GM04504 (cell line): ENCODE measurements around the gene BMPR1A.
A peak's percentile ranks its signal among the peaks of the same experiment; 100 is the strongest.

Source experiments
- DNase-seq: peaks from one replicate; pipeline ENCODE4 v3.0.0-alpha.2; 2012; ENCODE audit warnings: low read depth

BMPR1A gene

GRCh38 chr10:86803156-86803555, 46.7 kb downstream of the BMPR1A start:
- no peak for DNase-seq

- DNase-seq = no peak
These were observed 48.4 kb downstream of the BMPR1A start for GRCh38 chr10:86804805-86805204.

- DNase-seq = peak; percentile 34
These were observed 56.7 kb downstream of the BMPR1A start for GRCh38 chr10:86813101-86813500.

GRCh38 chr10:86813982-86814381, 57.6 kb downstream of the BMPR1A start:
- no peak for DNase-seq

- DNase-seq = peak; percentile 30
These were observed 58.7 kb downstream of the BMPR1A start for GRCh38 chr10:86815035-86815617.

- no peak for DNase-seq
These were observed 59.2 kb downstream of the BMPR1A start for GRCh38 chr10:86815640-86816039.

- DNase-seq = no peak
These were observed 60.8 kb downstream of the BMPR1A start for GRCh38 chr10:86817246-86817645.

GRCh38 chr10:86819567-86819966, 63.1 kb downstream of the BMPR1A start:
- no peak for DNase-seq

- no peak for DNase-seq
These were observed 64.1 kb downstream of the BMPR1A start for GRCh38 chr10:86820509-86820908.

- DNase-seq = no peak
These were observed 65.1 kb downstream of the BMPR1A start for GRCh38 chr10:86821388-86821999.

GRCh38 chr10:86823565-86823964, 67.1 kb downstream of the BMPR1A start:
- DNase-seq = no peak

- no peak for DNase-seq
These were observed 67.7 kb downstream of the BMPR1A start for GRCh38 chr10:86824151-86824550.

GRCh38 chr10:86825366-86825765, 68.9 kb downstream of the BMPR1A start:
- no peak for DNase-seq

- no peak for DNase-seq
These were observed 71.2 kb downstream of the BMPR1A start for GRCh38 chr10:86827639-86828038.

- no peak for DNase-seq
These were observed 71.7 kb downstream of the BMPR1A start for GRCh38 chr10:86828145-86828544.

GRCh38 chr10:86829472-86829871, 73.1 kb downstream of the BMPR1A start:
- DNase-seq = no peak

GRCh38 chr10:86830043-86830591, 73.7 kb downstream of the BMPR1A start:
- no peak for DNase-seq

GRCh38 chr10:86833969-86834368, 77.5 kb downstream of the BMPR1A start:
- no peak for DNase-seq

- DNase-seq = no peak
These were observed 79.6 kb downstream of the BMPR1A start for GRCh38 chr10:86836044-86836443.

- DNase-seq = no peak
These were observed 81.2 kb downstream of the BMPR1A start for GRCh38 chr10:86837663-86838062.

GRCh38 chr10:86840498-86840897, 84.1 kb downstream of the BMPR1A start:
- DNase-seq = no peak

GRCh38 chr10:86846088-86846487, 89.7 kb downstream of the BMPR1A start:
- DNase-seq = no peak

GRCh38 chr10:86848747-86849146, 92.3 kb downstream of the BMPR1A start:
- no peak for DNase-seq
